ENCODE measurements around the gene PPP1R12B.

DNA sequence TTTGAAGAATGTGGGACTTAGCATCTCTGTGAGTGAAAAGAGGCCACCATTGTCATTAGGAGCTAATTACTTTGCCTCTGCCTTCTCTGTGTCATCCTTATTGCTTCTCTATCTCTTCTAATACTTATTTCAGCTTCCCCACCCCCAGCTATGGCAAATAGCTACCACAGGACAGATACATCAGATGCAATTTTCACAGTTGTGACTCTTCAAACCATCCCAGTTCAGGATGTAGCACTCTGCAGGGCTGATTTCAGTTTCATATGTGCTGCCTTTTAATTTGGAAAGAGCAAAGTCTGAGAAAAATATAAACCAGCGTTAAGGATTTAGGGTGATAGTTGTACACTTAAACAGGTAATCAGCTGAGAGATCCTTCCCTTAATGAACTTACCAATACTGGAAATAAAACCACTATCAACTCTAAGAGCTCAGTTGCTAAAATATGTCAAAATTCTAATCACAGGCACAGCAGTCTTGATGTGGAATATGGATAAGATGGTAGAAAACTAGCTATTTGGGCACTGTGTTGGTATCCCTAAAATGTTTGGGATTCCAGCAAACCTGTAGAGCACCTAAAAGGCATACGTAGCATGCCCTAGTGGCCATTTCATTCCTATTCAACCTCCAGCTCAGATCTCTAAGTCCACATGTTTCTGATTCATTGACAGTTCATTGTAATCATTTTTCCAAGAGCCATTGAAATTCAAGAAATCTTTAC lies 213.4 kb downstream of the PPP1R12B start:
- TF ChIP-seq, protein P1, sequence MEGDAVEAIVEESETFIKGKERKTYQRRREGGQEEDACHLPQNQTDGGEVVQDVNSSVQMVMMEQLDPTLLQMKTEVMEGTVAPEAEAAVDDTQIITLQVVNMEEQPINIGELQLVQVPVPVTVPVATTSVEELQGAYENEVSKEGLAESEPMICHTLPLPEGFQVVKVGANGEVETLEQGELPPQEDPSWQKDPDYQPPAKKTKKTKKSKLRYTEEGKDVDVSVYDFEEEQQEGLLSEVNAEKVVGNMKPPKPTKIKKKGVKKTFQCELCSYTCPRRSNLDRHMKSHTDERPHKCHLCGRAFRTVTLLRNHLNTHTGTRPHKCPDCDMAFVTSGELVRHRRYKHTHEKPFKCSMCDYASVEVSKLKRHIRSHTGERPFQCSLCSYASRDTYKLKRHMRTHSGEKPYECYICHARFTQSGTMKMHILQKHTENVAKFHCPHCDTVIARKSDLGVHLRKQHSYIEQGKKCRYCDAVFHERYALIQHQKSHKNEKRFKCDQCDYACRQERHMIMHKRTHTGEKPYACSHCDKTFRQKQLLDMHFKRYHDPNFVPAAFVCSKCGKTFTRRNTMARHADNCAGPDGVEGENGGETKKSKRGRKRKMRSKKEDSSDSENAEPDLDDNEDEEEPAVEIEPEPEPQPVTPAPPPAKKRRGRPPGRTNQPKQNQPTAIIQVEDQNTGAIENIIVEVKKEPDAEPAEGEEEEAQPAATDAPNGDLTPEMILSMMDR (IDR thresholded peaks at IDR 0.05; ENCODE audit: low read depth, low read length, missing input control): no peak
- TF ChIP-seq, protein P2, sequence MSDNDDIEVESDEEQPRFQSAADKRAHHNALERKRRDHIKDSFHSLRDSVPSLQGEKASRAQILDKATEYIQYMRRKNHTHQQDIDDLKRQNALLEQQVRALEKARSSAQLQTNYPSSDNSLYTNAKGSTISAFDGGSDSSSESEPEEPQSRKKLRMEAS (IDR thresholded peaks at IDR 0.05): no peak
- TF ChIP-seq TAF1 (conservative IDR thresholded peaks at IDR 0.05): no peak
- TF ChIP-seq SP1 (IDR thresholded peaks at IDR 0.05): no peak
- TF ChIP-seq RAD21 (IDR thresholded peaks at IDR 0.05): no peak
- TF ChIP-seq, protein P3, sequence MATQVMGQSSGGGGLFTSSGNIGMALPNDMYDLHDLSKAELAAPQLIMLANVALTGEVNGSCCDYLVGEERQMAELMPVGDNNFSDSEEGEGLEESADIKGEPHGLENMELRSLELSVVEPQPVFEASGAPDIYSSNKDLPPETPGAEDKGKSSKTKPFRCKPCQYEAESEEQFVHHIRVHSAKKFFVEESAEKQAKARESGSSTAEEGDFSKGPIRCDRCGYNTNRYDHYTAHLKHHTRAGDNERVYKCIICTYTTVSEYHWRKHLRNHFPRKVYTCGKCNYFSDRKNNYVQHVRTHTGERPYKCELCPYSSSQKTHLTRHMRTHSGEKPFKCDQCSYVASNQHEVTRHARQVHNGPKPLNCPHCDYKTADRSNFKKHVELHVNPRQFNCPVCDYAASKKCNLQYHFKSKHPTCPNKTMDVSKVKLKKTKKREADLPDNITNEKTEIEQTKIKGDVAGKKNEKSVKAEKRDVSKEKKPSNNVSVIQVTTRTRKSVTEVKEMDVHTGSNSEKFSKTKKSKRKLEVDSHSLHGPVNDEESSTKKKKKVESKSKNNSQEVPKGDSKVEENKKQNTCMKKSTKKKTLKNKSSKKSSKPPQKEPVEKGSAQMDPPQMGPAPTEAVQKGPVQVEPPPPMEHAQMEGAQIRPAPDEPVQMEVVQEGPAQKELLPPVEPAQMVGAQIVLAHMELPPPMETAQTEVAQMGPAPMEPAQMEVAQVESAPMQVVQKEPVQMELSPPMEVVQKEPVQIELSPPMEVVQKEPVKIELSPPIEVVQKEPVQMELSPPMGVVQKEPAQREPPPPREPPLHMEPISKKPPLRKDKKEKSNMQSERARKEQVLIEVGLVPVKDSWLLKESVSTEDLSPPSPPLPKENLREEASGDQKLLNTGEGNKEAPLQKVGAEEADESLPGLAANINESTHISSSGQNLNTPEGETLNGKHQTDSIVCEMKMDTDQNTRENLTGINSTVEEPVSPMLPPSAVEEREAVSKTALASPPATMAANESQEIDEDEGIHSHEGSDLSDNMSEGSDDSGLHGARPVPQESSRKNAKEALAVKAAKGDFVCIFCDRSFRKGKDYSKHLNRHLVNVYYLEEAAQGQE (IDR thresholded peaks at IDR 0.05): no peak
- TF ChIP-seq, protein P4, sequence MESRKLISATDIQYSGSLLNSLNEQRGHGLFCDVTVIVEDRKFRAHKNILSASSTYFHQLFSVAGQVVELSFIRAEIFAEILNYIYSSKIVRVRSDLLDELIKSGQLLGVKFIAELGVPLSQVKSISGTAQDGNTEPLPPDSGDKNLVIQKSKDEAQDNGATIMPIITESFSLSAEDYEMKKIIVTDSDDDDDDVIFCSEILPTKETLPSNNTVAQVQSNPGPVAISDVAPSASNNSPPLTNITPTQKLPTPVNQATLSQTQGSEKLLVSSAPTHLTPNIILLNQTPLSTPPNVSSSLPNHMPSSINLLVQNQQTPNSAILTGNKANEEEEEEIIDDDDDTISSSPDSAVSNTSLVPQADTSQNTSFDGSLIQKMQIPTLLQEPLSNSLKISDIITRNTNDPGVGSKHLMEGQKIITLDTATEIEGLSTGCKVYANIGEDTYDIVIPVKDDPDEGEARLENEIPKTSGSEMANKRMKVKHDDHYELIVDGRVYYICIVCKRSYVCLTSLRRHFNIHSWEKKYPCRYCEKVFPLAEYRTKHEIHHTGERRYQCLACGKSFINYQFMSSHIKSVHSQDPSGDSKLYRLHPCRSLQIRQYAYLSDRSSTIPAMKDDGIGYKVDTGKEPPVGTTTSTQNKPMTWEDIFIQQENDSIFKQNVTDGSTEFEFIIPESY (IDR thresholded peaks at IDR 0.05): no peak
- no peak for TF ChIP-seq HNF4G (IDR thresholded peaks at IDR 0.05)
- TF ChIP-seq, protein P5, sequence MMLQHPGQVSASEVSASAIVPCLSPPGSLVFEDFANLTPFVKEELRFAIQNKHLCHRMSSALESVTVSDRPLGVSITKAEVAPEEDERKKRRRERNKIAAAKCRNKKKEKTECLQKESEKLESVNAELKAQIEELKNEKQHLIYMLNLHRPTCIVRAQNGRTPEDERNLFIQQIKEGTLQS (IDR thresholded peaks at IDR 0.05): no peak
- TF ChIP-seq EGR1 (IDR thresholded peaks at IDR 0.05; ENCODE audit: low read depth in 2 of 2): no peak
- no peak for TF ChIP-seq FOXA1 (IDR thresholded peaks at IDR 0.05)
- TF ChIP-seq YY1 (IDR thresholded peaks at IDR 0.05): no peak
- no peak for TF ChIP-seq HNF4A (conservative IDR thresholded peaks at IDR 0.05)

Data from liver (tissue), 3 donors.